HG02884 (cell line): ENCODE measurements around the gene DCAF15.
"Not testable (repeated sequence)": the region's sequence is repeated elsewhere in the genome, so short reads cannot be mapped to it uniquely, and the experiment has no call there.

ENCODE experiments used
- ATAC-seq: cut with Tn5 transposase; IDR thresholded peaks from one replicate; pipeline ENCODE4 v1.9.1; 2021; ENCODE audit warnings: mild to moderate bottlenecking, moderate library complexity; ENCODE audit not compliant: unreplicated experiment

Gene DCAF15, protein sequence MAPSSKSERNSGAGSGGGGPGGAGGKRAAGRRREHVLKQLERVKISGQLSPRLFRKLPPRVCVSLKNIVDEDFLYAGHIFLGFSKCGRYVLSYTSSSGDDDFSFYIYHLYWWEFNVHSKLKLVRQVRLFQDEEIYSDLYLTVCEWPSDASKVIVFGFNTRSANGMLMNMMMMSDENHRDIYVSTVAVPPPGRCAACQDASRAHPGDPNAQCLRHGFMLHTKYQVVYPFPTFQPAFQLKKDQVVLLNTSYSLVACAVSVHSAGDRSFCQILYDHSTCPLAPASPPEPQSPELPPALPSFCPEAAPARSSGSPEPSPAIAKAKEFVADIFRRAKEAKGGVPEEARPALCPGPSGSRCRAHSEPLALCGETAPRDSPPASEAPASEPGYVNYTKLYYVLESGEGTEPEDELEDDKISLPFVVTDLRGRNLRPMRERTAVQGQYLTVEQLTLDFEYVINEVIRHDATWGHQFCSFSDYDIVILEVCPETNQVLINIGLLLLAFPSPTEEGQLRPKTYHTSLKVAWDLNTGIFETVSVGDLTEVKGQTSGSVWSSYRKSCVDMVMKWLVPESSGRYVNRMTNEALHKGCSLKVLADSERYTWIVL

DNA sequence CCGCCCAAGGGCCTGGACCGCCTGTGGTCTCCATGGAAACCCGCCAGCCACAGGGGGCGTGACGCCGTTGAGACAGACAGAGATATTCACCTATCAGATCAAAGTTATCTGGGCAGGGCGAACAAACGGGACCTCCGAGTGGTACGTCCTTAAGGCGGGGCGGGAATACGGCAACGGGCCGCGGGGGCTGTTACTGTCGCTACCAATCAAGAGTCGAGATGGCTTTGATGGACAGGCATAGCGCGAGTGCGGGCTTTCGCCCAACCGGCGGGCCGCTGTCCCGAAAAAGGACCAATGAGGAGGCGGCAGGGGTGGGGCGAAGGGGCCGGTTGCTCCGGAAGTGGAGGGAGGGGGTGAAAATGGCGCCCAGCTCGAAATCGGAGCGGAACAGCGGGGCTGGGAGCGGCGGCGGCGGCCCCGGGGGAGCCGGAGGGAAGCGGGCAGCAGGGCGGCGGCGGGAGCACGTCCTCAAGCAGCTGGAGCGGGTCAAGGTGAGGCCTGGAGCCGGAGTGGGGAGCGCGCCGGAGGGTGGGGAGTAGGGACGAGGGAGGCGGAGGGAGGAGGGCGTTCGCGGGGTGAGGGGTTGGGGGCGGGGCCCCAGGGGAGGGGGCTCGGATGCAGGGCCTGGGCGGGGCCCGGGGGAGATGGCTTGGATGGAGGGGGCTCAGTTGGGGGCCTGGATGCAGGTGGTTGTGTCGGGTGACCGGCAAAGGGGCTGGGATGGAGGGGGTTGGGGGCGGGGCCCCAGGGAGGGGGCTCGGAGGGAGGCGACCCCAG lies at the start of gene DCAF15:
Gene DCAF15 (plus strand): TSS at position 356 of the 777 bp plus-strand sequence. CDS start 4 bp downstream, at position 360.
- ATAC-seq: peak; percentile 96

DNA sequence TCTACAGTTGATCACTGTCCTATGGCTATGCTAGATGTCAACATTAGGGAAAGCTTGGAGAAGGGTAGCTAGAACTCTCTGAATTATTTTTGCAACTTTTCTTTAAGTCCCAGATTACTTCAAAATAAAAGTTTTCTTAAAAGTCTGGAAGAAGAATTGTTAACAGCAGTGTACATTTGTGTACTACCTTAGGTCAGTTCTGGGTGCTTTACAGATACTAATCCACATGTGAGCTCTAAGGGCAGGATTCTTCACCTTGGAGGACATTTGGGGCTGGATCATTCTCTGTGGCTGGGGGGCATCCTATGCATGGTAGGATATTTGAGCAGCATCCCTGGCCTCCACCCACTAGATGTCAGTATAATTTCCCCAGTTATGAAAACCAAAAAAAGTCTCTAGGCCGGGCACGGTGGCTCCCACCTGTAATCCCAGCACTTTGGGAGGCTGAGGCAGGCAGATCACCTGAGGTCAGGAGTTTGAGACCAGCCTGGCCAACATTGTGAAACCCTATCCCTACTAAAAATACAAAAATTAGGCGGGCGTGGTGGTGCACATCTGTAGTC lies 49.2 kb upstream of the DCAF15 start:
- no peak for ATAC-seq

DNA sequence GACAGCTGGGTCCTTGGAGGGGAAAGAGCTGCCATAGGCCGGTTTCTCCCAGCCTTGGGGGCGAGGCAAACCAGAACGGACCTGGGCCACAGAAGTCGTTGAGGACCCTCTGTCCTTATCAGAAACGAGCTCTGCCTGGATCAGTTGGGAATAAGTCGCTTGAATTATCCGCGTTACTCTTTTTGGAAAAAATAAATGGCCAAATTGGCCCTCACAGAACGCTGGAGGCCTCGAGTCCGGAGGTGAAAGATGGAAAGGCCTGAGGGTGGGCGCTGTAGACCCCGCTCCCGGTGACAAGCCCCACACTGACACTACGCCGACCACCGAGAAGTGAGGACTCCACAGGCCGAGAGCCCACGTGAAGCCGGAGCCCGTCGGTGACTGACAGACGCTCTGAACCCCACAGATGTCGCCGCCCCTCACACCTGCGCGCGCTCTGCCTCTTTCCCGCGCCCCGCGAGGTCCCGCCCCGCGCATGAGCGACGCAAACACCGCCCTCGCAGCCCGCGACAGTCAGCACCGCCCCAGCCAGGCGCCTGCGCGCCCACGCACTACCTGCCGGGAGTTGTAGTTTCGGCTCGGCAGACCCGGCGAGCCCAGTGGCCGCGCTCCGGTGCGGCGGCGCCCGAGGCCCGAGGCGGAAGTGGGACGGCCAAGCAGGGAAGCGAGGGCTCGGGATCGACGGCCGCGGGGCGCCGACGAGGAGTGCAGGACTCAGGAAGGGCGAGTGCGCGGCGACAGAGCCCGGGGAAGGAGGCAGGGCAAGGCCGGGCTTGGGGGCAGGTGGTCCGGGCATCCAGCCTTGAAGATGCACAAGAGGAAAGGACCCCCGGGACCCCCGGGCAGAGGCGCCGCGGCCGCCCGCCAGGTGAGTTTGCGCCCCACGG lies 46.4 kb upstream of the DCAF15 start, which contains the start of the genes BRME1 and CC2D1A:
Gene BRME1 (minus strand): TSS at position 484 of the 887 bp plus-strand sequence. CDS start 1,225 bp downstream, outside the sequence.
Gene CC2D1A (plus strand): TSS at position 568 of the 887 bp plus-strand sequence. CDS start 241 bp downstream, at position 809.
- peak; percentile 62 for ATAC-seq

DNA sequence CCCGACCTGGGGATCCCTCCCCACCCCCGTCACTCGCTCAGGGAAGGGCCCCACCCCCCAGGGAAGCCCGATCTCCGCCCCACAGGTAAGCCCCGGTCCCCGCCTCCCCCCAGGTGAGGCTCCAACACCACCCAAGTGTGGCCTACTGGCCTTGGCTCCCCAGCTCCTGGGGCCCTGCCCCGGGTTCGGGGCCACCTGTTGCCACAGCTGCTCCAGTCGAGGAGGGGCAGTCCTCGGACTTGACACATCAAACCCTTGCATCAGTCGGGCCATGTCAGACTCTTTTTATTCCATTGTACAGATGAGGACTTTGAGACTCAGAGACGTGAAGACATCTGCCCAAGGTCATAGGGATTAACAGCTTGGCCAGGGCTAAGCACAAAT lies 45.8 kb upstream of the DCAF15 start:
- peak; percentile 5 for ATAC-seq

DNA sequence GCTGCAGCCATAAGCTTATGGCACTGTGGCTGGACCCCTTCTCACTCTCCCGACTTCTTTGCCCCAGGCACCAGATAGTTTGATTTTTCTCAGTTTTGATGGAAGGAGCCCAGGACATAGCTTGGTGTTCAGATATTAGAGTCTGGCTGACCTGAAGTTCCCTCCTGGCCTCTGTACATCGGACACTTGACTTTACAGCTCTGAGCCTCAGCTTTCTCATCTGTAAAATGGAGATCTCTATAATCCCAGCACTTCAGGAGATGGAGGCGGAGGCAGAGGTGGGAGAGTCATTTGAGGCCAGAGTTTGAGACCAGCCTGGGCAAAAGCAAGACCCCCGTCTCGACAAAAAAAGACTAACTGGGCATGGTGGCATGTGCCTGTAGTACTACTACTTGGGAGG lies 45.4 kb upstream of the DCAF15 start:
- no peak for ATAC-seq

DNA sequence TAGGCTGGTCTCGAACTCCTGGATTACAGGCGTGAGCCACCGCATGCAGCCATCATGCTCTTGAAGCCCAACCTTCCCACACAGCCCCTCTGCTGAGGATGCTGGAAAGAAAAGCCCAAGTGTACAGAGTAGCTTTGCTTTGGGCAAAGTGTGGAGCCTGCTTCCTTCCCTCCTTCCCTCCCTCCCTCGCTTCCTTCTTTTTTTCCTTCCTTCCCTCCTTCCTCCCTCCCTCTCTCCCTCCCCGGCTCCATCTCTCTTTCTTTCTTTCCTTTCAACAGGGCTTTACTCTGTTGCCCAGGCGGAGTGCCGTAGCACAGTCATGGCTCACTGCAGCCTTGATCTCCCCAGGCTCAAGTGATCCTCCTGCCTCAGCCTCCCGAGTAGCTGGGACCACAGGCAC lies 43.6 kb upstream of the DCAF15 start:
- no peak for ATAC-seq

DNA sequence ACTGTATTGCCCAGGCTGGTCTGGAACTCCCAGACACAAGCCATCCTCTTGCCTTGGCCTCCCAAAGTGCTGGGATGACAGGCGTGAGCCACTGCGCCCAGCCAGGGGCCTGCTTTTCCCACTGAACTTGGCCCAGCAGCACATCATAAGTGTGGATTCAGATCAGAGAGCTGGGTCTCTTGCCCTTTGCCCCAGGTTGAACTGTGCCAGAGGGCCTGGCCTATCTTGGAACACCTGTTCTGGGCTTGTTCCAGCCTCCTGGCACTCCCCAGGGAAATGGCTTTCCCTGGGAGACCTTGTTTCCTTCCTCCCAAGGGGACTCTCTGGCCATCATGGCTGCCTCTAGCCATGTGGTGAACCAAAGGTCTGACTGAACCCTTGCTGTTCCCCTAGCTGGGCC lies 42.9 kb upstream of the DCAF15 start:
- ATAC-seq: no peak

DNA sequence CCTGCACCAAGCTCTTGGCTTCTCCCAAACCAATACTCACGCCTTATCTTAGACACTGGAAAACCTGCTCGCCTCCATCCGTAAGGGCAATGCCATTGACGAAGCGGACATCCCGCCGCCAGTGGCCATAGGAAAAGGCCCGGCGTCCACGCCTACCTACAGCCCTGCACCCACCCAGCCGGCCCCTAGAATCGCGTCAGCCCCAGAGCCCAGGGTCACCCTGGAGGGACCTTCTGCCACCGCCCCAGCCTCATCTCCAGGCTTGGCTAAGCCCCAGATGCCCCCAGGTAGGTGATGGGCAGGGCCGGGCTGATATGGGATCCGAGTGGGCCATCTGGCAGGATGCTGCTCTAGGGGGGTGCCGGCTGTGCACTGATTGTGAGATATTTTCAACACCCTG lies 39.0 kb upstream of the DCAF15 start:
- ATAC-seq: no peak

DNA sequence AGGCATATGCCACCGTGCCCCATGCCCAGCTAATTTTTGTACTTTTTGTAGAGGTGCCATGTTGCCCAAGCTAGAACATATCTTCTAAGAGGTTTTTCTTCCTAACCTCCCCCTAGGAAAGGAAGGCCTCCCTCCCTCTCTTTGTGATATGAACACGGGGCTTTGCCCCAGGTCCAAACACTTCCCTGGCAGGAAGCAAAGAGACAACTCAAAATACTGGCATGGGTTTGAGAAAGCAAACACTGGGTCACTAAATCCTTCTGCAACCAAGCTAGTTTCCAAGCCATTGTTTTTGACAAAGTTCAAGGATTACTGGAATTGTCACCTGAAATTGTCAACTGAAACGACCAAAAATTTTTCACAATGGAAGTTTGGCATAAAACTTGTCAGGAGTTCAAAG lies 37.5 kb upstream of the DCAF15 start:
- ATAC-seq: no peak

DNA sequence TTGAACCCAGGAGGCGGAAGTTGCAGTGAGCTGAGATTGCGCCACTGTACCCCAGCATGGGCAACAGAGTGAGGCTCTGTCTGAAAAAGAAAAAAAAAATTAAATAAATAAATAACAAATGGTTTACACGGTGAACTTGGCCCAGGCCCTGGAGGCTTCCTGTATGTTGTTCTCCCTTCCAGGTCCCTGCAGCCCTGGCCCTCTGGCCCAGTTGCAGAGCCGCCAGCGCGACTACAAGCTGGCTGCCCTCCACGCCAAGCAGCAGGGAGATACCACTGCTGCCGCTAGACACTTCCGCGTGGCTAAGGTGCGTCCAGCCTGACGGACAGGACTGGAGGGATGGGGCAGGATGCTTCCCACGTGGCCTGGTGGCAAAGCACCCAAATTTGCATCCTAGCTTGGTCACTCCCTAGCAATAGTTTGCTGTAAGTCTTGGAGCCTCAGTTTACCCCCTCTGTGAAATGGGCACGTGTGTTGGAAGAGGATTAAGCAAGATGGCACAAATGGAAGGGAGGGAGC lies 34.4 kb upstream of the DCAF15 start:
- ATAC-seq: no peak

DNA sequence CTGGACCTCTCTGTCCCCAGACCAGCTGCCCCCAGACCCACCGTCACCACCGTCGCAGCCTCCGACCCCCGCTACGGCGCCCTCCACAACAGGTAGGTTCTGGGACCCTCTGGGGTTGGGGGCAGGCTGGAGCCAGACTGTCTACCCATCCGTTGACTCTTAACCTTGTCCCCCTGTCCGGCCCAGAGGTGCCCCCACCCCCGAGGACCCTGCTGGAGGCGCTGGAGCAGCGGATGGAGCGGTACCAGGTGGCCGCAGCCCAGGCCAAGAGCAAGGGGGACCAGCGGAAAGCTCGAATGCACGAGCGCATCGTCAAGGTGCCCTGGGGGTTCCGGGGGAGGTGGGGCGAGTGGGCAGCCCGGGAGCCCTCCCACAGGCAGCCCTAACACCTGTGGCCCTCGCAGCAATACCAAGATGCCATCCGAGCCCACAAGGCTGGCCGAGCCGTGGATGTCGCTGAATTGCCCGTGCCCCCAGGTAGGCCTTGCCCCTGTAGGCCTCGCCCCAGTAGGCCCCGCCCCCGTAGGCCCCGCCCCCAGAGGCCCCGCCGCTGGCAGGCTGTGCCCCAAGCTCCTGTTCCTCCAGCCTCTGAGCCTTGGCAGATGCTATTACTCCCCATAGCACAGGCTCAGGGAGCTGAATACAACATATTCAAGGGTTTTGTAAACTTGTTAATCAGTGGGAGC lies 33.4 kb upstream of the DCAF15 start:
- no peak for ATAC-seq

DNA sequence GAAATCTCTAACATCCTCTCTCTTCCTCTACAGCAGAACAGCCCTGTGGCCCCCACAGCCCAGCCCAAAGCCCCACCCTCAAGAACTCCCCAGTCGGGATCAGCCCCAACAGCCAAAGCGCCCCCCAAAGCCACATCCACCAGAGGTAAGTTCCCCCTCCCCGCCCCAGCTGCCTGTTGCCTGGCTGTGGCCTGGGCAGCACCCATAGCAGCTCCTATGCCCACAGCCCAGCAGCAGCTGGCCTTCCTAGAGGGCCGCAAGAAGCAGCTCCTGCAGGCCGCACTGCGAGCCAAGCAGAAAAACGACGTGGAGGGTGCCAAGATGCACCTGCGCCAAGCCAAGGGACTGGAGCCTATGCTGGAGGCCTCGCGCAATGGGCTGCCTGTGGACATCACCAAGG lies 31.8 kb upstream of the DCAF15 start:
- ATAC-seq: no peak

DNA sequence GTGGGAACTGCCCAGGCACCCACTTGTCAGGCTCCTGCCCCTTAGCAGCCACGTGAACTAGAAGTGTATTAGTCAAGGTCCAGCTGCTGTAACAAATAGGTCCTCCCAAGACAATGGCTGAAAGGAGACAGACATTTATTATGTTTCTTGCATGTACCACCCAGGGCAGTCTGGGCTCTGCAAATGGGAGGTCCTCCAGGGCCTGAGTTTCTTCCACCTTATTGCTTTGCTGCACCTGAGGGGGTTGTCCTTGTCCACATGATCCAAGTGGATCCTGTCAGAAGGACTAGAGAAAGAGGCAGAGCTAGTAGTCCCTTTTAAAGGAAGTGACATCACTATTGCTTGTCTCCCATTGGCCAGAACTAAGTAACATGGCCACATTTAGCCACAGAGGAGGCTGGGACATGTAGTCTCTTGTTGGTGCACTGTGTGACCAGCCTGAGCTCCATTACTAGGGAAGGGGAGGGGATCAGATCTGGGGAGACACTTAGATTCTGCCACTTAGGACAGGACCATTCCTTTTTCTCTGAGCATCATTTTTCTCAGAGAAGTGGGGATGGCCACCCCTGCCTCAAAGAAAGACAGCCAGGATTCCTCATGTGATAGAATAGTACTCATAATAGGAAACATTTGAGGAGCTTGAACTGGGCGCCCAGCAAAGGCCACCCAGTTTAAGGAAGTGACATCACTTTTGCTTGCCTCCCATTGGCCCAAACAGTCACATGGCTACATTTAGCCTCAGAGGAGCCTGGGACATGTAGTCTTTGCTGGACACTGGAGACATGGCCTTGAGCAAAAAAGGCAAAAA lies 31.2 kb upstream of the DCAF15 start:
- no peak for ATAC-seq

DNA sequence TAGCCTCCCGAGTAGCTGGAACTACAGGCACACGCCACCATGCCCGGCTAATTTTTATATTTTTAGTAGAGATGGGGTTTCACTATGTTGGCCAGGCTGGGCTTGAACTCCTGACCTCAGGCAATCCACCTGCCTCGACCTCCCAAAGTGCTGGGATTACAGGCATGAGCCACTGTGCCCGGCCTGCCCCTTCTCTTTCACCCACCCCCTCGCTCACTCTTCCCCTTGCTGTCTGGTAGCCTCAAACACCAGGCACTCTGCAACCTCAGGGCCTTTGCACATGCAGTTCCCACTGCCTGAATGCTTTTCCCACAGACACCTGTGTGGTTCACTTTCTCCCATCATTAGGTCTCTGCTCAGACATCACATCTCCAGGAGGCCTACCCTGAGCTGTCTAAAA lies 30.2 kb upstream of the DCAF15 start:
- not testable (repeated sequence) for ATAC-seq

DNA sequence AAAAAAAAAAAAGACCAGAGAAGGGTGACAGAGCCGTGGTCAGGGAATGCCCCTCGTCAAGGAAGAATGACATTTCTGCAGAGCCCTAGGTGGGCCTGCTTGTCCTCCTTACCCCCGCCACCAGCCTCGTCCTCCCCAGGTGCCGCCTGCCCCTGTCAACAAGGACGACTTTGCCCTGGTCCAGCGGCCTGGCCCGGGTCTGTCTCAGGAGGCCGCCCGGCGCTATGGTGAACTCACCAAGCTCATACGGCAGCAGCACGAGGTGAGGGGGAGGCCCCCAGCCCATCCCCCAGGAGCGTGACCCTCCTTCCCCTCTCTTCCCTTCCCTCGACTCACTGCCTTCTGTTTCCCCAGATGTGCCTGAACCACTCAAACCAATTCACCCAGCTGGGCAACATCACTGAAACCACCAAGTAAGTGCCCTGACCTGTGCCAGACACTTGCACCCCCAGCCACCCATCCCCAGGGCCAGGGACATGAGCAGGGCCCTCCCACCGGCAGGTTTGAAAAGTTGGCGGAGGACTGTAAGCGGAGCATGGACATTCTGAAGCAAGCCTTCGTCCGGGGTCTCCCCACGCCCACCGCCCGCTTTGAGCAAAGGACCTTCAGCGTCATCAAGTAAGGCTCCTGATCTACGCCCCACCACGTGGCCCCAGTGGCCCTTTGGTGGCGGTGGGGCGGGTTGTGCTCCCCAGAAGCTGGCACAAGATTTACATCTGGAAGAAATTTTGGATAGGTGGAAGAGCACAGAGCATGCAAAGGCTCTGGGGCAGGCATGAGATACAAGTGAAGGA lies 28.9 kb upstream of the DCAF15 start:
- no peak for ATAC-seq

DNA sequence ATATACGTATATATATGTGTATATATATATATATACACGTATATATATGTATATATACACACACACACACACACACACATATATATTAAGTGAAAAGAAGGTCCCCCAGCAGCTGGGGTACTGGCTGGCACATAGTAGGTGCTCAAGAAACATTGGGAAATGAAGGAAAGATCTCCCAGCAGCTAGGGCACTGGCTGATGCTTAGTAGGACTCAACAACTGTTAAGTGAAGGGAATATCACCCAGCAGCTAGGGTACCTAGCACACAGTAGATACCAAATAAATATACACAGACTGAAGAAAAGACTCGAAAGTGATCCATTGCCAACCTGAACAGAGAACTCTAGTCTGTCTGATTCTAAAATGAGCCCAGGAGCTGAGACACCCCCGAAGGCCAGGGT lies 26.3 kb upstream of the DCAF15 start:
- no peak for ATAC-seq

DNA sequence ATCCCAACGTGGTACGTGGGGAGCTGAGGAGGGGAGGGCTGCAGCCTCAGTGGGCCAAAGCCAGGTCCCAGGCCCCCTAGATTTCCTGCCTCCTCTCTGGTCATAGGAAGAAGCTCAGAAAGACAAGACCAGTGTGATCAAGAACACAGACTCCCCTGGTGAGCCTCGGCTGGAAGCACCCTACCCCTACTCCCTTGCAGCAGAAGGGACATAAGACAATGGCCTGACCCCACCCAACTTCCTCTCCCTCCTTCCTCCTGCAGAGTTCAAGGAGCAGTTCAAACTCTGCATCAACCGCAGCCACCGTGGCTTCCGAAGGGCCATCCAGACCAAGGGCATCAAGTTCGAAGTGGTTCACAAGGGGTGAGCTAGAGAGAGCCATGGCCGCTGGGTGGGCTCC lies 25.6 kb upstream of the DCAF15 start:
- ATAC-seq: no peak

DNA sequence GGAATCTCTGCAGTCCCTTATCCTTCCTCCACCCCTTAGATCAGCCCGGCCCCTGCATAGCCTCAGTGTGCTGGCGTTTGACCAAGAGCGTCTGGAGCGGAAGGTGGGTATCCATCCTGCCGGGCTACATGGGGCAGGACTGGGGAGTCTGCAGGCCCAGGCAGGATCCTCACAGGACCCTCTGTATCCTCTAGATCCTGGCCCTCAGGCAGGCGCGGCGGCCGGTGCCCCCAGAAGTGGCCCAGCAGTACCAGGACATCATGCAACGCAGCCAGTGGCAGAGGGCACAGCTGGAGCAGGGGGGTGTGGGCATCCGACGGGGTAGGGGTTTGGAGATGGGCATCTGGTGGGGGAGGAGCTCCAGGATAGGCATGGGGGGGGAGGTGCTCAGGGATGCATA lies 23.0 kb upstream of the DCAF15 start:
- ATAC-seq: no peak
